Fibroblast of peridontal ligament (primary cell): ENCODE results near the gene SKAP1.
"Not testable (repeated sequence)": the region's sequence is repeated elsewhere in the genome, so short reads cannot be mapped to it uniquely, and the experiment has no call there.

ENCODE experiments used
- DNase-seq: peaks from one replicate; pipeline ENCODE4 v3.0.0-alpha.2; 2010; ENCODE audit errors: extremely low read depth

Gene SKAP1

GRCh38 chr17:48449335-48449734 is 19.3 kb upstream of the SKAP1 start:
- DNase-seq, result not testable (repeated sequence)

GRCh38 chr17:48445248-48445620 is 15.2 kb upstream of the SKAP1 start:
- DNase-seq, result no peak

- no peak for DNase-seq
Observed at GRCh38 chr17:48444516-48445247, 14.7 kb upstream of the SKAP1 start.

- DNase-seq, result no peak
Observed at GRCh38 chr17:48443712-48444111, 13.7 kb upstream of the SKAP1 start.

GRCh38 chr17:48442819-48443218 is 12.8 kb upstream of the SKAP1 start:
- DNase-seq, result no peak

GRCh38 chr17:48441862-48442261 is 11.8 kb upstream of the SKAP1 start:
- no peak for DNase-seq

- DNase-seq, result no peak
Observed at GRCh38 chr17:48441231-48441711, 11.3 kb upstream of the SKAP1 start.

GRCh38 chr17:48440669-48441068 is 10.7 kb upstream of the SKAP1 start:
- no peak for DNase-seq

- DNase-seq, result no peak
Observed at GRCh38 chr17:48439875-48440505, 10.0 kb upstream of the SKAP1 start.

GRCh38 chr17:48439110-48439850 is 9.3 kb upstream of the SKAP1 start:
- DNase-seq, result no peak

GRCh38 chr17:48438516-48439061 is 8.6 kb upstream of the SKAP1 start:
- DNase-seq, result no peak

- DNase-seq, result no peak
Observed at GRCh38 chr17:48433896-48434295, 3.9 kb upstream of the SKAP1 start.

- DNase-seq, result no peak
Observed at GRCh38 chr17:48432820-48433775, 3.1 kb upstream of the SKAP1 start.

- DNase-seq, result no peak
Observed at GRCh38 chr17:48429156-48429555, 858 bp downstream of the SKAP1 start.

- DNase-seq, result no peak
Observed at GRCh38 chr17:48427598-48427997, 2.4 kb downstream of the SKAP1 start.

- no peak for DNase-seq
Observed at GRCh38 chr17:48426761-48427500, 3.1 kb downstream of the SKAP1 start.

GRCh38 chr17:48426019-48426665 is 3.9 kb downstream of the SKAP1 start:
- no peak for DNase-seq

GRCh38 chr17:48422060-48422459 is 8.0 kb downstream of the SKAP1 start:
- not testable (repeated sequence) for DNase-seq

- no peak for DNase-seq
Observed at GRCh38 chr17:48420823-48421222, 9.2 kb downstream of the SKAP1 start.

- no peak for DNase-seq
Observed at GRCh38 chr17:48416971-48417370, 13.0 kb downstream of the SKAP1 start.
